22Rv1 (cell line): Measurements from ENCODE around the gene PUS1.

ENCODE experiments used
- CTCF ChIP-seq: fragments of 450-650 bp; IDR thresholded peaks from 2 replicates; pipeline ENCODE4 v1.5.1; 2017; ENCODE audit warnings: mild to moderate bottlenecking
- ZFX ChIP-seq: fragments of 450-650 bp; IDR thresholded peaks from 2 replicates; pipeline ENCODE4 v1.6.1; 2017; ENCODE audit warnings: antibody characterized with exemption, borderline replicate concordance

DNA sequence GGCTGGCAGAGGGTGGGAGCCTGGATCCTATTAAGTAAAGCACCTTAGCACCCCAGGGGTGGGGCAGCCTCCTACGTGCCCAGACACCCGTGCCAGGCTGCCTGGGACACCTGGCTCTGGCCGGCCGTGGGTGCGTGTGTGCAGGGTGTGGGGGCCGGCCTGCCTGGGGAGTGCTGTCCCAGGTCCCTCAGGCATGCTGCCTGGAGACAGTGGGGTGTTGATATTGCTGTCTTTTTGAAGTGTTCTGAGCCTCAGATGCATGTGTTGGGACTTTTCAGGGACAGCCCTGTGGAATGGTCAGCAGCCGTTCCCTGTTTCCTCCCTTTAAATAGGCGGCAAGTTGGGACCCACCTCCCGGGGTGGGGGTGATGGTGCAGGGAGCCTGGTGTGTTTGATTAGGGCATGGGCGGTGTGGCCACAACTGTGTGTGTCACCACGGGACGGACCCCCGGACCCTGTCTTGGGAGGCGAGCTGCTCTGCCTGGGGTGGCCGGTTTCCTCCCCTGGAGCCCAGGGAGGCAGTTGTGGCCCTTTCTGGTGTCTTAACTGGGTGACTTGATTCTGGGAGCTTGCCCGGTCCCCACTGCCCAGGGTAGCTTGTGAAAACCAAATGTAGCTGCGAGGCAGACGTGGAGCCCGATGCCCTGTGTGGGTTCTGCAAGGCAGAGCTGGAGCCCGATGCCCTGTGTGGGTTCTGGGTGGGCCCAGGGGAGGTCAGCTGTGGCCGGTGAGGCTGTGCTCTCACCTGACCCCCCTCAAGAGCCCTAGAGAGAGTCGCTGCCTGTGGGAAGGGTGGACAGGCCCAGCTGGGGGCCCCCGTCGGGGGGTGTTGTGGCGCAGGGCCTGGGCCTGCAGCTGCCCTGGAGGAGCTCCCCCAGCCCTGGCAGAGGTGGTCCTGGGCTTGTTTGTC, 26.5 kb upstream of the PUS1 start:
- TF ChIP-seq ZFX = no peak
- no peak for TF ChIP-seq CTCF
